HUDEP-2 (cell line): ENCODE results near the gene EFCAB11.
"Not testable (repeated sequence)": the region's sequence is repeated elsewhere in the genome, so short reads cannot be mapped to it uniquely, and the experiment has no call there.

Source experiments
- DNase-seq, 76 experiments: peaks; one replicate each; lab custom pipeline; 2025; ENCODE audit not compliant: unreplicated experiment in 76 of 76; lab: John Stamatoyannopoulos, UW

The EFCAB11 gene

DNA sequence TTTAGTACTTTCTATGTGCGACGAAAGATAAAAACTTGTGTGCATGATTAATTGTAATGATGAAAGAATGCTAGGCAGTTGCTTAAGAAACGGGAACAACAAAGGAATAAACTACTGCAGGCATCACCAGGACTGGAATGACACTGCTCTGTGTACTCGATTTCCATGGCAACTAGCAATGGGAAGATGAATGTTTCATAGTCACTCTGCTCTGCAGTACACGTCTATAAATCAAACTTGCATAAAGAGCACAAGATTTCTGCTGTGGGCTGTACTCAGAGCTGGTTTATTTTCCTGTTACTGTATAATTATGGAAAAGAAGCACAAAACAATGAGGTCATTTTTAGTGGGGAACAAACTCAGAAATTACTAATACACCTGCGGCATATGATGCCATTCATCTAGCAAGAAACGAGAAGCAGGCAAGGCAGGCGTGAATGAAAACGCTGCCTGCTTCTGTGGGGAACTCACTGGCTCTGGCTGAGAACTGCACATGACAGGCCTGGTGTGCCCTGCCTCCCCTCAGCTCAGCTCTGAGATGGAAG, 41.8 kb downstream of the EFCAB11 start:
- no peak for DNase-seq

DNA sequence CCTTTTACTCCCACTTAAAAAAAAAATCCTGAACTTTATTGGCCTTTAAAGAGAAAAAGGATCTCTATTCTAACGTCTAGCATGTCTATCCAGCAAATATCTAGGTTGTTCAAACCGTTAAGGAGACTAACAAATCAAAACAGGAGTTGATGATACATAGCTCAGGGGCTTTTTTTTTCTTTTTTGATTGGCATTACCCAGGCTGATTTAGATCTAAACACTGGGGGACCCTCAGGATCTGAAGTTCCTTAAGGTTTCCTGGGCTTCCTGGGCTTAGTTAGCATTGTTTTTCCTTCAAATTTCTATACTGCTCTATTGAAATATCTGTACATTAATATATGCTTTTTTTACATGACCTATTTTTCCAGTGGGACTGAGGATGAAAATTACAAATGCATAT, 42.3 kb downstream of the EFCAB11 start:
- DNase-seq: no peak

- no peak for DNase-seq
Measured at GRCh38 chr14:89911010-89911919, 43.3 kb downstream of the EFCAB11 start.

DNA sequence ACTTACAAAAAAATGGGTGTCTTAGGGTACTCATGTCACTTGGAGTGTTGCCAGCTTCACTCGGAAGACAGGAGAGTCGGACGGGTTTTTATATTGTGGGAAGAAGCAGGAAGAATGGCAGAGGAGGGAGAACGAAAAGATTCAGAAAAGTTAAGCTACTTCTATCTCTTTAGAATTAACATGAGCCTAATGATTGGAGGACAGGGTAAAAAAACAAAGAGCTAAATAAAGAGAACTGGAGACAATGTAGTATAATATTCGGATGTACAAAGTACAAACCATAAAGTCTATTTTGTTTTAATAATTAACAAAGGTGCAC, 43.9 kb downstream of the EFCAB11 start:
- DNase-seq: no peak

DNA sequence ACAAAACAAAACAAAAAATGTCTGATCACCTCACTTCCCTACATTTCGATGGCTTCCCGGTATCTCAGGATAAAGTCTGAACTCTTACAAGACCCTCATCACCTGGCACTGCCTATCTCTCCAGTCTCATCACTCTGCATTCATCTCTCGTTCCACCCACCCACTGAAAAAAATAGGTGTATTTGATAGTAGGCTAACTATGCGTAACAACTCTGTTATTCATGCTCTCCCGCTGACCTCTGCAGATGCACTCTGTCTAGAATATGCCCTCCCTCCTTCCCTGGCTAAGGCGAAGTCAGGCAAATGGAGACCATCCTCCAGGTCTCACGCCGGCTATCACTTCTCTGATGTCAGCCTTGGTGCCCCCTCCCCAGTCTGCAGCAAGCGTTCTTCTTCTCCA, 44.9 kb downstream of the EFCAB11 start:
- no peak for DNase-seq

DNA sequence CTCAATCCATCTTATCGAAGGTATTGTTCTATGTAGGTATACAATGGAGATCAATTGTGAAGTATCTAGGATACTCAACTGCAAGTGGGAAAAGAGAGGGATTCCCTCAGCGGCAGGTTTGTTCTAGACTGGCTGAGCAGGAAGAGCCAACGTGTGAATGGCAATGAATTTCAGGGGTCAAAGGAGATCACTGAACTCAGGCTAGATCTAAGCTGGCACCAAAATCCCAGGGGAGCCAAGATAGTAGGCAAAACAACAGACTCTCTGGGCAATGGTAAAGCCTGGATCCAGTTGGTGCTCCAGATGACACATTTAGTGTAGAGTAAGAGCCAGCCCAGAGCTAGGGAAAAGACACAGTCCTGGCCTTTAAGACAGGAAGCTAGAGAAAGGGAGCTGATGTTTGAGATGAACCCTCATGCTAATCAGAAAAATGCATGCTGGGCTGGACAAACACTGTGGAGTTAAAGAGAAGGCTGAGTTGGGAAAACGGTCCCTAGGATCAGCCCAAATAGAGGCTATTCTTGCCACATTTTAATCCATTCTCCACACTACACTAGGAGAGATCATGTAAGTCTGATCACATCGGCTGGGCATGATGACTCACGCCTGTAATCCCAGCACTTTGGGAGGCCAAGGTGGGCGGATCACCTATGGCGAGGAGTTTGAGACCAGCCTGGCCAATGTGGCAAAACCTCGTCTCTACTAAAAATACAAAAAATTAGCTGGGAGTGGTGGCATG, 45.6 kb downstream of the EFCAB11 start:
- no peak for DNase-seq

GRCh38 chr14:89907655-89908054, 46.9 kb downstream of the EFCAB11 start:
- DNase-seq: no peak

GRCh38 chr14:89906000-89906399, 48.5 kb downstream of the EFCAB11 start:
- no peak for DNase-seq

GRCh38 chr14:89903340-89903952, 51.1 kb downstream of the EFCAB11 start:
- DNase-seq: no peak

DNA sequence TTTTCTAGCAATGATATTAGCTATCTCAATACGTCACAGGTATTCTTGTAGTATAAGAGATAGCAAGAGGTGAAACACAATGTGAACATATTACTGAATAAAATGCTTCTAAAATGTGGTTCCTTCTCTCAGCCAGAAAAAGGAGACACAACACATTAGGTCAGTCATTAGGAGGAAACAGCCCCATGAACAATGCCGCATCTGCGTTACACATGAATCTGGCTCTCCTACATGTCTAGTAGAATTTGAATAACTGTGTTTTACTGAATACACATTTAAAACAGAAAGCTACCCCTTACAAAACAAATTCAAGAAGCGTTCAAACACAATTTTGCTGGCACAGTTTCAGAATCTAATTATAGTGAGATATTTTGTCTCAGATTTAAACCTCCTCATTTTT, 51.6 kb downstream of the EFCAB11 start:
- DNase-seq: no peak

DNA sequence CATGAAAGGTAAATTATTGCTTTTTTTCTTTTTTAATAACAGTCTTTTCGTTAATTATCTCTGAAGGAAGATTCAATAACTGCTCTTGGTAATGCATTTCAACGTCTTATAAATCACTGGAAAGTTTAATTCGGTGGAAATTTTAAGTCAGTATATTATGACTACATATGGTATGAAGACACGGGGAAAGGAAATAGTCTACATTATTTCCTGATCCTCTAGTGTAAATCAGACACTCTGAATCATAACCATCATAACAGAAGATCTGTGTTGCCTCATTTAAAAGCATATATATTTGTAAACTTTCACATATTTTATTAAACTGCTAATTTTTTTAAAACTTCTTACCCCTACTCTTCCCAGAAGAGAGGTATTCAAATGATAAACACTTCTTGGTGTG, 53.7 kb downstream of the EFCAB11 start:
- DNase-seq: no peak

DNA sequence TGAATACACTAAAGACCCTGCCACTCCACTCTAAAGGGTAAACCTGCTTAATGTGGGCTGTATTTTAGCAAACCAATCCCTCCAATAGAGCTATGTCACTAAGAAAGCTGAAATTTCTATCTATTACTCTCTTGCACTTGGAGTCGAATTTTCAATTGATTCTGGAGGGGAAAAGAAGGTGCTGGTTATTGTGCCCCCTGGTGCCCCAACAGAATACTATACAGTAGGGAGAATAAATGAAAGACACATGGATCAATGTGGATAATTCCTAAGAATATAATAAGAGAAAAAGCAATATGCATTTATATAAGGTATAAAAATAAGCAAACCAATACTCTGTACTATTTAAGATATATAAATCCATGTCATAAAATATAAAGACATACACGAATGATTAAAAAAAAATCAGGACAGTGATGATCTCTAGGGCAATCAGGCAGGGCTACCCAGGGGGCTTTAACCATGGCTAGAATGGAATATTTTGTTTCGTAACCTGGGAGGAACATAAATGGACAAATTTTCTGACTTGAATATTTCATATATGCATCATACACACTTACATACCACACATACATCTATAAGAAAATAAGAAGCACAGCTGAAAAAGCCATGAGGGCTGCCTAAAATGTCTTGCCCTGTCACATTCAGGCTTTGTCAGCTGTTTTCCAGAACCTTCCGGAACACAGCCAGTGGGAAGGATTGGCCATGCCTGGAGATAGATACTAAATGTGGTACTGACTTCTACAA, 54.4 kb downstream of the EFCAB11 start:
- peak in 2 of 76 experiments; percentile 9 to 22 for DNase-seq

GRCh38 chr14:89899291-89899690, 55.2 kb downstream of the EFCAB11 start:
- no peak for DNase-seq

DNA sequence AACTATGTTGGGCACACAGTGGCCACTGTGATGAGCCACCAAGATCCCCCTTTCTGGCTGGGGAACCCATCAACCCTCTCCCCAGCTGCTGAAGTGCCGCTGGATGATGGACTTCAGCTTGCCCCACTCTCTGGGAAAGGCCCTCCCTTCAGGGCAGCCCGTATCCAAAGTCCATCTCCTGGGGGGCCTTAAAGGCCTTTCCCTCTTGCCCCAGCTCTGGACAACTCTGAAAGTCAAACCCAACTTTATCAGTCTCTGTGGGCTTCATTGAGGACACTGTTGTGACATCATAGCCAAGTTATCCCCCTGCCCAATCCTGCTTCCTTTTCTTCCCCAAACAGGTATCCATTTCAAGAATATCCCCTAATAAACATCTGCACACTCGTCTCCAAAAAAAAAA, 61.1 kb downstream of the EFCAB11 start:
- not testable (repeated sequence) for DNase-seq

- DNase-seq: no peak
Measured at GRCh38 chr14:89892953-89893352, 61.6 kb downstream of the EFCAB11 start.

DNA sequence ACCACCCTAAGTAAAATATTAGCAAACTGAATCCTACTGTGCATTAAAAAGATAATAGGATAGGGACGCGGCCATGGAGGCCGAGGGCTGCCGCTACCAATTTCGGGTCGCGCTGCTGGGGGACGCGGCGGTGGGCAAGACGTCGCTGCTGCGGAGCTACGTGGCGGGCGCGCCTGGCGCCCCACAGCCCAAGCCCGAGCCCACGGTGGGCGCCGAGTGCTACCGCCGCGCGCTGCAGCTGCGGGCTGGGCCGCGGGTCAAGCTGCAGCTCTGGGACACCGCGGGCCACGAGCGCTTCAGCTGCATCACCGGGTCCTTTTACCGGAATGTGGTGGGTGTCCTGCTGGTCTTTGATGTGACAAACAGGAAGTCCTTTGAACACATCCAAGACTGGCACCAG, 62.8 kb downstream of the EFCAB11 start:
- not testable (repeated sequence) for DNase-seq

DNA sequence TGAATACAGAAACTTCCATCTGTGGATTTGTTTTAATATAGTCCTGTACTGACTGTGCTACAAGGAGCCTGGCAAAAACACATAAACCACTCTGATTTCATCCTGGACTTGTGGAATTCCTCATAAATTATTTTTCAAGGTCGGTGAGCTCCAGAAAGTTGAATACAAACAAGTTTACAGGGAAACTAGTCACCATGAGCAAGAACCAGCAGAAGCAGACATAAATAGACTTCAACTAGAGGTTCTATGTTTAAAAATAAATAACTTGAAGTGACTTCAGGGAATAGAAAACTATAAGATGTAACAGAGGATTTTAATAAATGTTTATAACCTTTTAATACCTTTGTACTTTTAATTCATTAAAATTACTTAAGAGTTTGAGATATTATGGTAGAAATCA, 63.5 kb downstream of the EFCAB11 start:
- DNase-seq: no peak

GRCh38 chr14:89890589-89890988, 63.9 kb downstream of the EFCAB11 start:
- DNase-seq: no peak

- DNase-seq: no peak
Measured at GRCh38 chr14:89889626-89890025, 64.9 kb downstream of the EFCAB11 start.

DNA sequence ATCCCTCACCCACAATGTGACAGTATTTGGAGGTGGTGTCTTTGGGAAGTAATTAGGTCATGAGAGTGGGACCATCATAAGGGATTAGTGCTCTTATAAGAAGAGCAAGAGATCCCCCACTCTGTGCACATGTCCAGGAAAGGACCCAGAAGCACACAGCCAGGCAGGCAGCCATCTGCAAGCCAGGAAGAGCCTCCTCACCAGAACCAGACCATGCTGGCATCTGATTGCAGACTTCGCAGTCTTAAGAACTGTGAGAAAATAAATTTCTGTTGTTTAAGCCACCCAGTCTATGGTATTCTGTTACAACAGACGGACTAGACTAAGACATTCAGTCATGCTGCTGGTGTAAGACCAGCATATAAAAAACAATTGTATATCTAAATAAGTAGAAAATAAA, 69.8 kb downstream of the EFCAB11 start:
- no peak for DNase-seq

- no peak for DNase-seq
Measured at GRCh38 chr14:89881839-89882238, 72.7 kb downstream of the EFCAB11 start.
